K562 (cell line): Measurements from ENCODE around the gene FGF21. TPM values are rescaled to one million over a fixed set of nuclear protein-coding genes. Genes with fewer than 3 reads are reported as not detected.

ENCODE experiments used
- AFF1 ChIP-seq, 2 experiments: fragments of 450-650 bp; IDR thresholded peaks; 2 replicates each; pipeline ENCODE4 v1.6.1; 2018; ENCODE audit warnings: mild to moderate bottlenecking in 2 of 2, low read depth in 1 of 2; ENCODE audit not compliant: partially characterized antibody in 2 of 2
- CREBBP ChIP-seq: IDR thresholded peaks from one replicate; pipeline ENCODE4 v1.6.1; 2012; ENCODE audit warnings: low read depth, mild to moderate bottlenecking, control low read depth, inconsistent platforms, low read length
- CTCFL ChIP-seq: IDR thresholded peaks from 2 replicates; pipeline ENCODE4 v1.6.1; 2011; ENCODE audit warnings: borderline replicate concordance, low read depth, mild to moderate bottlenecking, moderate library complexity, low read length; ENCODE audit not compliant: insufficient read depth, poor library complexity, severe bottlenecking
- CUX1 ChIP-seq: fragments of 200-800 bp; sonication (Bioruptor generic); IDR thresholded peaks from 2 replicates; pipeline ENCODE4 v1.6.1; 2016; ENCODE audit warnings: missing genetic modification characterization, missing compliant biosample characterization
- HSF4 ChIP-seq: fragments of 250-450 bp; sonication (Bioruptor Pico); IDR thresholded peaks from 2 replicates; pipeline ENCODE4 v2.1.2; 2022; ENCODE audit warnings: mild to moderate bottlenecking, moderate library complexity, borderline replicate concordance
- MAFK ChIP-seq: IDR thresholded peaks from 2 replicates; pipeline ENCODE4 v1.6.1; 2011; ENCODE audit warnings: low read length, improper control_type of control experiment
- STAG1 ChIP-seq: sonication (generic); formaldehyde crosslinking; IDR thresholded peaks from 2 replicates; pipeline ENCODE4 v1.5.0; 2020; ENCODE audit warnings: missing genetic modification reagents, borderline replicate concordance
- ZFP91 ChIP-seq: sonication (generic); formaldehyde crosslinking; IDR thresholded peaks from 2 replicates; pipeline ENCODE4 v1.8.0; 2022; ENCODE audit warnings: mild to moderate bottlenecking, missing genetic modification reagents
- ZNF707 ChIP-seq: fragments of 250-450 bp; sonication (Bioruptor Pico); conservative IDR thresholded peaks from 2 replicates; pipeline ENCODE4 v1.8.0; 2022; ENCODE audit warnings: inconsistent platforms, mild to moderate bottlenecking, moderate library complexity
- polyA plus RNA-seq, 8 experiments: library from polyadenylated mRNA; depleted of rRNA in 4 of 8; stranded (reverse) in 5 of 8; unstranded in 3 of 8; fragments of >200 nt; fragmentation: Nextera tagmentation in 2 of 8; fragmentation: Illumina TruSeq in 1 of 8; extraction: Ambion mirVana in 2 of 8; extraction: Trizol in 1 of 8; gene quantifications; 2 replicates each; pipeline versions ENCODE4 v1.2.1 to v1.2.3, GENCODE V29; 2011 to 2014; ENCODE audit warnings: inconsistent platforms in 1 of 8, missing spikeins in 1 of 8
- total RNA-seq, 7 experiments: library from RNA; depleted of rRNA in 6 of 7; stranded (reverse); fragments of >200 nt in 6 of 7; fragmentation: Illumina TruSeq in 2 of 7; extraction: Trizol in 2 of 7; gene quantifications; 2 replicates each; pipeline versions ENCODE4 v1.2.1 to v1.2.3, GENCODE V29; 2011 to 2021; ENCODE audit warnings: low replicate concordance in 1 of 7

FGF21 gene
- total and polyA plus RNA-seq, 9 of the 15 experiments (the other 6 are each of a cell fraction or from before 2014, with no cell fraction given) = 0.04 to 0.77 (median 0.09) TPM; not detected in 6

- TF ChIP-seq ZFP91 (CRISPR knock-in tag) (no peak), CUX1 (CRISPR knock-in tag) (no peak), CREBBP (no peak), AFF1 (IDR thresholded peaks at IDR 0.05; ENCODE audit: low read depth in 1 of 2, partially characterized antibody in 2 of 2) (peak; percentile 26 to 99), CTCFL (no peak), STAG1 (CRISPR knock-in tag) (no peak), MAFK (peak; percentile 47; the same call in 1 of the 2 replicates), HSF4 (CRISPR knock-in tag) (no peak), ZNF707 (no peak)
Observed at GRCh38 chr19:48724796-48725753, 30.2 kb upstream of the FGF21 start (continued).
